ENCODE measurements around the gene AKAP7.
"Not testable (repeated sequence)": the region's sequence is repeated elsewhere in the genome, so short reads cannot be mapped to it uniquely, and the experiment has no call there.

AKAP7 gene

GRCh38 chr6:131255434-131255833, 120.2 kb downstream of the AKAP7 start:
- DNase-seq (ENCODE audit: low spot score): no peak

GRCh38 chr6:131255911-131256310, 120.6 kb downstream of the AKAP7 start:
- no peak for DNase-seq (ENCODE audit: low spot score)

- no peak for DNase-seq (ENCODE audit: low spot score)
Measured at GRCh38 chr6:131257104-131257503, 121.8 kb downstream of the AKAP7 start.

- DNase-seq (ENCODE audit: low spot score): no peak
Measured at GRCh38 chr6:131258010-131258652, 122.9 kb downstream of the AKAP7 start.

- no peak for DNase-seq (ENCODE audit: low spot score)
Measured at GRCh38 chr6:131258816-131259476, 123.7 kb downstream of the AKAP7 start.

- not testable (repeated sequence) for DNase-seq (ENCODE audit: low spot score)
Measured at GRCh38 chr6:131260960-131261359, 125.7 kb downstream of the AKAP7 start.

- DNase-seq (ENCODE audit: low spot score): no peak
Measured at GRCh38 chr6:131262060-131262459, 126.8 kb downstream of the AKAP7 start.

GRCh38 chr6:131265939-131266338, 130.7 kb downstream of the AKAP7 start:
- DNase-seq (ENCODE audit: low spot score): no peak

- no peak for DNase-seq (ENCODE audit: low spot score)
Measured at GRCh38 chr6:131268303-131268702, 133.0 kb downstream of the AKAP7 start.

GRCh38 chr6:131269565-131270391, 134.5 kb downstream of the AKAP7 start:
- no peak for DNase-seq (ENCODE audit: low spot score)

- no peak for DNase-seq (ENCODE audit: low spot score)
Measured at GRCh38 chr6:131270534-131270933, 135.3 kb downstream of the AKAP7 start.

GRCh38 chr6:131275273-131275672, 140.0 kb downstream of the AKAP7 start:
- DNase-seq (ENCODE audit: low spot score): no peak

GRCh38 chr6:131277591-131277990, 142.3 kb downstream of the AKAP7 start:
- no peak for DNase-seq (ENCODE audit: low spot score)

GRCh38 chr6:131281471-131282270, 146.4 kb downstream of the AKAP7 start:
- DNase-seq (ENCODE audit: low spot score): peak; percentile 82

- no peak for DNase-seq (ENCODE audit: low spot score)
Measured at GRCh38 chr6:131282365-131282764, 147.1 kb downstream of the AKAP7 start.

- no peak for DNase-seq (ENCODE audit: low spot score)
Measured at GRCh38 chr6:131283466-131284175, 148.4 kb downstream of the AKAP7 start.

- no peak for DNase-seq (ENCODE audit: low spot score)
Measured at GRCh38 chr6:131285548-131285947, 150.3 kb downstream of the AKAP7 start.

- DNase-seq (ENCODE audit: low spot score): no peak
Measured at GRCh38 chr6:131286469-131287040, 151.3 kb downstream of the AKAP7 start.

- no peak for DNase-seq (ENCODE audit: low spot score)
Measured at GRCh38 chr6:131288214-131288613, 152.9 kb downstream of the AKAP7 start.

GRCh38 chr6:131290955-131291354, 155.7 kb downstream of the AKAP7 start:
- no peak for DNase-seq (ENCODE audit: low spot score)

Data from putamen (tissue), 1 donor.